Tongue (tissue), 3 donors: ENCODE results near the gene GTPBP1. TPM values are rescaled to one million over a fixed set of nuclear protein-coding genes. Genes with fewer than 3 reads are reported as not detected.

Source experiments
- DNase-seq: peaks from one replicate; pipeline ENCODE4 v3.0.0-alpha.2; 2015
- small RNA-seq: library from RNA; depleted of rRNA; stranded (forward); fragments of <200 nt; gene quantifications from one replicate; pipeline ENCODE3, GENCODE V24; 2014; ENCODE audit warnings: low replicate concordance
- total RNA-seq: library from RNA; depleted of rRNA; stranded (reverse); fragments of >200 nt; gene quantifications from one replicate; pipeline ENCODE4 v1.2.3, GENCODE V29; 2014

Gene GTPBP1
- total RNA-seq, 1 donor from 2014 or later: 64.9 TPM

DNA sequence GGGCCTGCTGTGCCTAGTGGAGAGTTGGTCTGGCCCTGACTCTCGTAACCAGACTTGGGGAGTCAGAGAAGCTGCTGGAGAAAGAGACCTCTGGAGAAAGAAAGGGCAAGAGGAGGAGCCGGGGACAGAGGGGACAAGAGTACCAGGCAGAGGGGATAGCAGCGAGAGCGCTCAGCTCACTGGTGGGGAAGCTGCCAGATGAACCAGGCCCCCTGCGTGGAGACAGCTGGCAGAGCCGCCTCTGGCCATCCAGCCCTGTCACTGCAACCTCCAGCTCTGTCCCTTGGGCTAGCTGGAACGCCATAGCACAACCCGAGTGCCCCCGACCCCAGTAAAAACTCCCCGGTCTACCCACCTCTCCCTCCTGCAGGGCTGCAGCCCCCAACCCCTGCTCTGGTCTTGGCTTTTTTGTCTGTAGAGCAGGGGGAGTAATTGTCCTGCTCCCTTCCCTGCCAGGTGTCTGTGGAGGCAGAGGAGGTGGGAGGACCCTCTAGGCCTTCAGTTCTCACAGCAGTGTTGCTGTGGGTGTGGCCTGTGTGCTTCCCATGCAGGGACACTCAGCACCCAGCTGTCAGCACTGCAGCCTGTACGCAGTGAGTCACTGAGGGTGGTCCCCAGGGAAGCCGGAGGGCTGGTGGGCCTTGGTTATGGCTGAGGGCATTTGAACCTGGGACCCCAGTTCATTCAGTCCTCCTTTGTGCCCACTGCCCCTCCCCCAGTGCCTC is 54.9 kb downstream of the GTPBP1 start:
- peak; percentile 64 for DNase-seq

DNA sequence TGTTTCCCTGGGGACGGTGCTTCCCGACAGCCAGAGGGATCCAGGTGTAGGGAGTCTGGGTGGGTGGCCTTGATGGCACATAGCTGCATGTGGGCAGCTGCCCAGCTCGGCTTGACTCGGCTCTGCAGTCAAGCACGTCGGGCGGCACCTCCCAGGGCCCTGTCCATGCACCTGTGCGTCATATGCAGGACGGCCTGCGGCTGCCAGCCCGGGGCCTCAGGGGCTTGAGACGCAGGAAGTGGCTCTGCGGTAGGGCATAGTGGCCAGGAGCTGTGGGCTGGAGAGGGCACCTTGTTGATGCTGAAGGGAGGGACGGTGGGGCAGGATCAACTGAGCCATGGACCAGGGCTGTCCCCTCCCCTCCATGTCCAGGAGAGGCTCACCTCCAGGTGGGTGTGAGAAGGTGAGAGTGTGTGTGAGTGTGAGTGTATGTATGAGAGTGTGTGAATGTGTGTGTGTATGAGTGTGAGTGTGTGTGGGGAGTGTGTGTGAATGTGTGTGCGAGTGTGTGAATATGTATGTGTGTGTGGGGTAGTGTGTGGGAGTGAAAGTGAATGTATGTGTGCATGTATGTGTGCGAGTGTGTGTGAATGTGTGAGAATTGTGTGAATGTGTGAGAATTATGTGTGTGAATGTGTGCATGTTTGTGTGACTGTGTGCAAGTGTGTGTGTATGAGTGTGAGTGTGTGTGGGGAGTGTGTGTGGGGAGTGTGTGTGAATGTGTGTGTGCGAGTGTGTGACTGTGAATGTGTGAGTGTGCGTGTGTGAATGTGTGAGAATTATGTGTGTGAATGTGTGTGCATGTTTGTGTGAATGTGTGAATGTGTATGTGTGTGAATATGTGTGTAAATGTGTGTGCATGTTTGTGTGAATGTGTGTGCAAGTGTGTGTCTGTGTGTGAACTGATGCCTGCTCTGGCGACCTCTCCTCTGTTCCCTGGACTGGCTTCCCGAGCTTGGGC is 55.7 kb downstream of the GTPBP1 start:
- DNase-seq: no peak

DNA sequence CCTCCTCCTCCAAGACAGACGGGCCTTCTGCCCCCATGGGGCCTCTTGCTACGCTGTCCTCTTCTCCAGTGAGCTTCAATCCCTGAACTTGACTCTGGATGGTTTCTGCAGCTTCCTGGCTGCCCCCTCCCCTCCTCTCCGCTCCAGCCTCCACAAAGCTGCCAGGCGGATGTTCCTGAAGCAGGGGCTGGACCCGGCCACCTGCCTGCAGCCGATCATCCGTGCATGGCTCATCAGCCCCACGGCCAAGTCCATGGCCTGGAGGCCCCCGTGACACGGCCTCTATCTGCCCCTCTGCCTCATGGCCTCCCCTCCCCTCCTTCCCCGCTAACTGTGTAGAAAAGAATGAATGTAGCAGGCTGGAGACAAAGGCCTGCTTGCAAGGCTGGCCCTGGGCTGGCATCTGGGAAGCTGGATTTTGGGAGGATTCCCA is 56.8 kb downstream of the GTPBP1 start:
- DNase-seq: peak; percentile 34

DNA sequence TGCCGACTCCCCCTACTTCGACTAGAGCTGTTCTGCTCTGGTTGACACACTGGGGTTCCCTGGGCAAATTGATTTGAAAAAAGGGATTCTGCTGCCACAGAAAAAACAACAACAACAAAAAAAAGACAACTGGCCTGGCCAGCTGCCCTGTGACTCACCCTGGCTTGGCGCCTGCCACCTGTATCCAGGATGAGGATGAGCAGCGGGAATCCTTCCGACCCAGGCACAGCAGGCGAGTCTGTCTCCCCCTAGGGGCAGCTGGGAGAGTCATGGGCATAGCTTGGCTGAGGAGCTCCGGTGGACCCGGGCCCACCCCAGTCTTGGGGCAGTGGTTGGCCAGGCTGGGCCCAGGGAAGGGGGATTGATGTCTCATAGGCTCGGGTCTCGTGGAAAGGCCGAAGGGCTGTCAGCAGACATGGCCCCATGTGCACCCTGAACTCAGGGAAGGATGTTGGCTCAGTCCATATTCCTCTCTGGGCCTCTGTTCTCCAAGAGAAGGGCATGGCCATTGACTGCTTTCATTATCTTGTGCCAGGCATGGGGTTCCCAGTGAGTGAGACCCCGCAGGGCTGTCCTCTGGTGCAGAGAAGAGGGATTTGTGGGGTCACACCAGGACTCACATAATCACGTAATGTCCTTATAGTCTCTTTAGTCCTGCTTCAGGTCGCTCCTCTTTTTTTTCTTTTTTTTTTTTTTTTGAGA is 60.5 kb downstream of the GTPBP1 start:
- DNase-seq: peak; percentile 70

GRCh38 chr22:38767313-38767712 is 61.6 kb downstream of the GTPBP1 start:
- DNase-seq: no peak

- no peak for DNase-seq
Measured at GRCh38 chr22:38768036-38768435, 62.3 kb downstream of the GTPBP1 start.

GRCh38 chr22:38770257-38770949 is 64.7 kb downstream of the GTPBP1 start:
- DNase-seq: no peak

DNA sequence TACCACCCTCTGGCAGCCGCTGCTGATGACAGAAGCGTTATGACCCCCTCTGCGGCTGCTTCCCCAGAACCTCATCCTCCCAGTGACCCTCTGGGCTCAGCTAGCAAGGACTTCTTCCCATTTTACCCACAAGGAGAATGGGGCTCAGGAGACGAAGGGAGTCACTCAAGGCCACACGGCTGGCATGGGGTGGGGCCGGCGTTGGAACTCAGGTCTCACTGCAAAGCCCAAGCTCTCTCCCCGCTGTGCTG is 66.8 kb downstream of the GTPBP1 start:
- no peak for DNase-seq

DNA sequence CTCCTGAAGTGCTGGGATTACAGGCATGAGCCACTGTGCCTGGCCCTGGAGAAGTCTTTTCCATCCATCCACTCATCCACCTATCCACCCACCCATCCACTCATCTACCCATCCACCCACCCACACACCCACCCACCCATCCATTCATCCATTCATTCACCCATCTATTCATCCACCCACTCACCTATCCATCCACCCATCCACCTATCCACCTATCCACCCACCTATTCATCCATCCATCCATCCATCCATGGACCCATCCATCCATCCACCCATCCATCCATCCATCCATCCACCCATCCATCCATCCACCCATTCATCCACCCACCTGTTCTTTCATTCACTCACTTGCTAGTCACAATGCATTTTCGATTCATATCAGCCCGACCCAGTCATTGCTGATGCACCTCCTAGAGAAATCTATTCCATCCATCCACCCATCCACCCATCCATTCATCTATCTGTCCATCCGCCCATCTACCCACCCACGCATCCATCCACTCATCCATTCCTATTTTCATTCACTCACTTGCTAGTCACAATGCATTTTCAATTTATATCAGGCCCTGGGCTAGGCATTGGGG is 67.7 kb downstream of the GTPBP1 start:
- DNase-seq: no peak

DNA sequence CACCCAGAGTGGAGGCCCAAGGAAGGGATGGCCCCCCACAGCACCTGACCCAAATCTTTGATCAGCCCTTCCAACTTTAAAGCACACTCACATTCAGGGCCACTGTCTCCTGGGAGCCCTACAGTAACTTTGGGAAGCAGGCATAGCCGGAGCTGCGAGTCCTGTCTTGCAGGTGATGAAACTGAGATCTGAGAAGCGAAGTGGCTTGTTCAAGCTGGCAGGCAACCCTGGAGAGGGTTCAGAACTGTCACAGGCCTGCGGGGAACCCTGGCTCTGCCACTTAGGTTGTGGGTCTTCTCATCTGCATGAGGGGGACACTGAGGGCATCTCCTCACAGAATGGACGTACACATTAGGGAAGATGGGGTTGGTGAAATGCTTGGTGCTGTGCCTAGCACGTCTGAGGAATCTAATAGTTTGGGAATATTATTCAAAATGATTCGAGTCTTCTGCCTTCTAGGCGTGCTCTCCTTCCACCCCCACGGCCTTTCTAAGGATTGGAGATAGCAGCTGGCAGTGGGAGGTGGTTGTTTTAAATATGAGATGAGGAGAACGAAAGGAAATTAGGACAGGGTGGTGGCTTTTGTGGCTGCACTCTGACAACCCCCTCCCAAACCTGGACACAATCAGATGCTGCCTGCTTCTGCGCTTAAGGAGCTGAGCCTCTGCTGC is 68.9 kb downstream of the GTPBP1 start:
- no peak for DNase-seq

DNA sequence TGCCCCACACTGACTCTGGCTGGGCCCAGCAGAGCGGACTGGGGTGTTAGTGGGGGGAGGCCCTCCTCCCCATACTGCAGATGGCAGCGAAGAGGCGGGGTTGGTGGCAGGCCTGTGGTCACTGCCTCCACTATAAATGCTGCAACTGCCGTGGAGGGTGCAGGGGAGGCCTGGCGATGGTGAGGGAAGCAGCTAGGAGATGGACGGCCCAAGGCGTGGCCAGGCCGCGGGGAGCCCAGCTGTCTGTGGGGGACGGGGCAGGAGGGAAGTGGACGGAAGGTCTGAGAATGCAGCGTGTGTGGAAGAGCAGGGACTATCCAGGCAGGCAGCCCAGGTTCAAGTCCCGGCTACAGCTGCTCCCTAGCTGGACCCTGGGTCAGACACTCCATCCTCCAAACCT is 69.9 kb downstream of the GTPBP1 start:
- no peak for DNase-seq

DNA sequence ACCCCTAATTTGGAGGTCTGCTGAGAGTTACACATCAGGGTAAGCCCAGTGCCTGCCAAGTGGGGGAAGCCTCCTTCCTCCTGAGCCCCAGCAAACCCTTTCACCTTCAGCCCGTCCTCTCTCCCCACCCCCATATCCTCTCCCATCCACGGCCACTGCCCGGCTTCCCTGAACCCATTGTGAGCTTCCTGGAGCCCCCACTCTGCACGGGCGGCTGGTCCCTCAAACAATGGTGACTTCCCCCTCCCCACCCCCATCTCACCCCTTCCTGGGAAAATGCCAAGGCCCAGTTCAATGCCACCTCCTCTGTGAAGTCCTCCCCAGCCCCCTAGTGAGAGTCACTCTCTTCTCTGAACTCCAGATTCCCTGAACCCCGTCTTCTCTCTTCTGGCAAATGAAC is 70.3 kb downstream of the GTPBP1 start:
- DNase-seq: no peak

DNA sequence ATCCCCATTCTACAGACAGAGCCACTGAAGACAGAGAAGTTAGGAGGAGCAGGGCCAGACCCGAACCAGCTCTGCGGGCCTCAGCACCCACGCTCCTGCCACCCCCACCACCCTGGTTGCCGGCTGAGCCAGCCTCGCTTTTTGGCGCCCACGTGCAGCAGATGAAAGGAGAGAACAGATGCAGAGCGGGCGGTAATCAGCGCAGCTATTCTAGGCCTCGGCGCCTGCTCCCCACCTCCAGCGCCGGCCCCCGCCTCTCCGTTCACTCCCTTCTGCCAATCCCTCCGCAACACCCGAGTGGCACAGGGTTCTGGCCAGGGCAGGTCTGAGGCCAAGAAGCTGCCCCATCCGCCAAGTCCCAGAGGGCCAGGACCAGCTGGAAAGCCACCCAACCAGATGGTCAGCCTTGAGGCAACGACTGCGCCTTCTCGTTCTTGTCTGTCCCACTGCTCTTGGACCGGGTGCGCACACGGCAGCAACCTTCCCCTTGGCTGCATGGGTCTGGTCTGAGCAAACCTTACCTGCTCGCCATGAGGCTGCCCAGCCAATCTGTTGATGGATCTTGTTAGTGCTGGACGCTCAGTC is 71.4 kb downstream of the GTPBP1 start:
- no peak for DNase-seq

GRCh38 chr22:38781033-38781432 is 75.3 kb downstream of the GTPBP1 start:
- DNase-seq: no peak

GRCh38 chr22:38782402-38783094 is 76.8 kb downstream of the GTPBP1 start:
- no peak for DNase-seq

Small RNA genes within 50 kb of the gene (small RNA-seq; reads per million reads assigned to genes)
- gene AL021707.8: not detected

Other genes starting within 250 kb of the GTPBP1 start
- gene KDELR3, start 237.8 kb upstream of the GTPBP1 start, total RNA-seq: 22.3 TPM
- gene DDX17, start 199.6 kb upstream of the GTPBP1 start, total RNA-seq: 554 TPM
- gene DMC1, start 135.8 kb upstream of the GTPBP1 start, total RNA-seq: 3.9 TPM
- 1.9 TPM for gene FAM227A, start 49.6 kb upstream of the GTPBP1 start, total RNA-seq
- 15.2 TPM for gene CBY1, start 49.3 kb upstream of the GTPBP1 start, total RNA-seq
- gene TOMM22, start 24.0 kb upstream of the GTPBP1 start, total RNA-seq: 58.8 TPM
- 47.1 TPM for gene JOSD1, start 5.0 kb upstream of the GTPBP1 start, total RNA-seq
- 173 TPM for gene SUN2, start 50.1 kb downstream of the GTPBP1 start, total RNA-seq
- gene DNAL4, start 88.2 kb downstream of the GTPBP1 start, total RNA-seq: 9.3 TPM
- gene NPTXR, start 138.1 kb downstream of the GTPBP1 start, total RNA-seq: 12.3 TPM
- gene CBX6, start 166.3 kb downstream of the GTPBP1 start, total RNA-seq: 29.7 TPM